HEK293 (cell line): ENCODE data around the gene SNRPB2.

Experiments
- CTCF ChIA-PET: fragments of 350-600 bp; formaldehyde crosslinking; extraction: SDS; loops from one replicate; lab custom pipeline; 2021; ENCODE audit warnings: antibody characterized with exemption; lab: Yijun Ruan, JAX
- POLR2A ChIA-PET: fragments of 300-600 bp; formaldehyde crosslinking; extraction: SDS; loops from one replicate; lab custom pipeline; 2020; ENCODE audit warnings: antibody characterized with exemption, inconsistent platforms; lab: Yijun Ruan, JAX
- H3K27ac ChIP-seq: fragments of 200-500 bp; sonication (Bioruptor generic); 2 replicates; pipeline ENCODE4 v1.5.1; 2014; ENCODE audit warnings: low read depth, low read length, control low read depth, inconsistent platforms; ENCODE audit errors: extremely low read depth
- H3K36me3 ChIP-seq, 2 experiments: fragments of 200-500 bp in 1 of 2; sonication (Bioruptor generic) in 1 of 2; 1 replicate in 1 of 2; 2 replicates in 1 of 2; pipeline ENCODE4 v1.5.1; 2014 to 2017; ENCODE audit warnings: inconsistent platforms in 2 of 2, low read length in 2 of 2; ENCODE audit not compliant: control insufficient read depth in 2 of 2, insufficient read depth in 1 of 2
- H3K4me1 ChIP-seq: fragments of 200-500 bp; sonication (Bioruptor generic); 2 replicates; pipeline ENCODE4 v1.5.1; 2014; ENCODE audit warnings: mild to moderate bottlenecking, low read length, inconsistent platforms; ENCODE audit not compliant: control insufficient read depth, insufficient read depth
- H3K4me3 ChIP-seq: 2 replicates; pipeline ENCODE4 v1.5.1; 2011; ENCODE audit warnings: low read depth, mild to moderate bottlenecking, control low read depth, low read length, moderate library complexity
- H3K9me3 ChIP-seq: fragments of 200-500 bp; sonication (Bioruptor generic); 2 replicates; pipeline ENCODE4 v1.5.1; 2014; ENCODE audit warnings: low read depth, low read length, inconsistent platforms; ENCODE audit not compliant: control insufficient read depth, insufficient read depth
- BCL11A ChIP-seq: fragments of 450-650 bp; formaldehyde crosslinking; IDR thresholded peaks from 2 replicates; pipeline ENCODE4 v1.5.1; 2016; ENCODE audit warnings: low read depth, missing biosample characterization, missing genetic modification characterization
- FEZF1 ChIP-seq: fragments of 450-650 bp; formaldehyde crosslinking; IDR thresholded peaks from 2 replicates; pipeline ENCODE4 v1.5.1; 2016; ENCODE audit warnings: missing biosample characterization, missing genetic modification characterization
- GLIS2 ChIP-seq: fragments of 450-650 bp; formaldehyde crosslinking; IDR thresholded peaks from 2 replicates; pipeline ENCODE4 v1.5.1; 2016; ENCODE audit warnings: missing biosample characterization, missing genetic modification characterization
- KLF9 ChIP-seq: fragments of 450-650 bp; formaldehyde crosslinking; IDR thresholded peaks from 2 replicates; pipeline ENCODE4 v1.5.1; 2016; ENCODE audit warnings: missing biosample characterization, missing genetic modification characterization, low read depth
- ZBTB48 ChIP-seq: fragments of 450-650 bp; formaldehyde crosslinking; IDR thresholded peaks from 2 replicates; pipeline ENCODE4 v1.5.1; 2016; ENCODE audit warnings: missing biosample characterization, missing genetic modification characterization
- ZBTB8A ChIP-seq: fragments of 450-650 bp; formaldehyde crosslinking; IDR thresholded peaks from 2 replicates; pipeline ENCODE4 v1.5.1; 2016; ENCODE audit warnings: missing biosample characterization, missing genetic modification characterization
- ZFHX2 ChIP-seq: fragments of 450-650 bp; formaldehyde crosslinking; conservative IDR thresholded peaks from 2 replicates; pipeline ENCODE4 v1.5.1; 2016; ENCODE audit warnings: missing biosample characterization, missing genetic modification characterization
- ZFP41 ChIP-seq: fragments of 450-650 bp; formaldehyde crosslinking; IDR thresholded peaks from 2 replicates; pipeline ENCODE4 v1.5.1; 2016; ENCODE audit warnings: missing biosample characterization, missing genetic modification characterization, borderline replicate concordance
- ZNF146 ChIP-seq: fragments of 450-650 bp; formaldehyde crosslinking; IDR thresholded peaks from 2 replicates; pipeline ENCODE4 v1.5.1; 2016; ENCODE audit warnings: missing biosample characterization, missing genetic modification characterization
- ZNF169 ChIP-seq: fragments of 450-650 bp; formaldehyde crosslinking; IDR thresholded peaks from 2 replicates; pipeline ENCODE4 v1.5.1; 2016; ENCODE audit warnings: missing biosample characterization, missing genetic modification characterization
- ZNF211 ChIP-seq: fragments of 450-650 bp; formaldehyde crosslinking; IDR thresholded peaks from 2 replicates; pipeline ENCODE4 v1.5.1; 2016; ENCODE audit warnings: low read depth, missing biosample characterization, missing genetic modification characterization
- ZNF223 ChIP-seq: fragments of 450-650 bp; formaldehyde crosslinking; IDR thresholded peaks from 2 replicates; pipeline ENCODE4 v1.5.1; 2016; ENCODE audit warnings: missing biosample characterization, missing genetic modification characterization
- ZNF311 ChIP-seq: fragments of 450-650 bp; formaldehyde crosslinking; IDR thresholded peaks from 2 replicates; pipeline ENCODE4 v1.5.1; 2017; ENCODE audit warnings: missing biosample characterization, missing genetic modification characterization, borderline replicate concordance
- ZNF514 ChIP-seq: fragments of 450-650 bp; formaldehyde crosslinking; IDR thresholded peaks from 2 replicates; pipeline ENCODE4 v1.5.1; 2016; ENCODE audit warnings: missing biosample characterization, missing genetic modification characterization
- ZNF529 ChIP-seq: fragments of 450-650 bp; formaldehyde crosslinking; IDR thresholded peaks from 2 replicates; pipeline ENCODE4 v1.5.1; 2017; ENCODE audit warnings: missing genetic modification characterization, missing biosample characterization; ENCODE audit not compliant: insufficient replicate concordance
- ZNF544 ChIP-seq: fragments of 450-650 bp; formaldehyde crosslinking; IDR thresholded peaks from 2 replicates; pipeline ENCODE4 v1.5.0; 2017; ENCODE audit warnings: missing biosample characterization, missing genetic modification characterization
- ZNF560 ChIP-seq: fragments of 450-650 bp; formaldehyde crosslinking; IDR thresholded peaks from 2 replicates; pipeline ENCODE4 v1.5.1; 2017; ENCODE audit warnings: missing biosample characterization, missing genetic modification characterization, borderline replicate concordance
- ZNF596 ChIP-seq: fragments of 450-650 bp; IDR thresholded peaks from 2 replicates; pipeline ENCODE4 v1.5.0; 2018; ENCODE audit warnings: missing biosample characterization, mild to moderate bottlenecking, missing genetic modification characterization, moderate library complexity
- ZNF626 ChIP-seq: fragments of 450-650 bp; sonication (Bioruptor Pico); formaldehyde crosslinking; IDR thresholded peaks from 2 replicates; pipeline ENCODE4 v1.5.1; 2018; ENCODE audit warnings: missing biosample characterization, missing genetic modification characterization, inconsistent platforms
- ZNF701 ChIP-seq: fragments of 450-650 bp; formaldehyde crosslinking; IDR thresholded peaks from 2 replicates; pipeline ENCODE4 v1.5.1; 2016; ENCODE audit warnings: missing biosample characterization, missing genetic modification characterization
- ZNF837 ChIP-seq: fragments of 450-650 bp; formaldehyde crosslinking; IDR thresholded peaks from 2 replicates; pipeline ENCODE4 v1.5.1; 2016; ENCODE audit warnings: missing biosample characterization, missing genetic modification characterization
- TF ChIP-seq, protein P1 (sequence below): fragments of 450-650 bp; formaldehyde crosslinking; IDR thresholded peaks from 2 replicates; pipeline ENCODE4; 2016; ENCODE audit warnings: missing biosample characterization, missing genetic modification characterization
- TF ChIP-seq, protein P2 (sequence below): fragments of 450-650 bp; formaldehyde crosslinking; IDR thresholded peaks from 2 replicates; pipeline ENCODE4 v1.5.1; 2016; ENCODE audit warnings: missing biosample characterization, missing genetic modification characterization, borderline replicate concordance
- TF ChIP-seq, protein P3 (sequence below): fragments of 450-650 bp; formaldehyde crosslinking; IDR thresholded peaks from 2 replicates; pipeline ENCODE4 v1.5.1; 2016; ENCODE audit warnings: missing biosample characterization, missing genetic modification characterization
- TF ChIP-seq, protein P4 (sequence below): fragments of 450-650 bp; formaldehyde crosslinking; IDR thresholded peaks from 2 replicates; pipeline ENCODE4 v1.5.1; 2016; ENCODE audit warnings: missing biosample characterization, missing genetic modification characterization
- TF ChIP-seq, protein P5 (sequence below): fragments of 450-650 bp; formaldehyde crosslinking; IDR thresholded peaks from 2 replicates; pipeline ENCODE4 v1.5.1; 2017; ENCODE audit warnings: missing biosample characterization, missing genetic modification characterization

The SNRPB2 gene

DNA sequence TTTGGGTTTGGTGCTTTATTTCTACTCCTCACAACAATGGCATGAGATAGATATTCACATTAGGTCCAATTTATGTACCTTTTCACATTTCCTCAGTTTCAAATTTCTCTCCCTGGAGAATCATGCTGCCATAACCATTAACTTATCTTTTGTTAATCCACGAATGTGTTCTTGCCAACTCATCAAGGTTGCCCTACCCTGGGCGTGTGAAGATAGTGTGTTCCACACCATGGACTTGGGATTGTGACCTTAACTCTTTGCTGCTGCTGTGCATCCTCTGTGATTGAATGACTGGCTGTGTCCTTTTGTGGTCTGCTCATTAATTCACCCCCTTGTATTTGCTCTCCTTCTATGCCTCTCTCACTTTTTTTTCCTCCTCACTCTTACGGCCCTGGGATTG, 34.2 kb upstream of the SNRPB2 start:
- Histone ChIP-seq H3K36me3 (no peaks in the 10 kb centered on the region), H3K4me3 (no peak overlapping the region), H3K27ac (no peak overlapping the region), H3K4me1 (no peaks in the 10 kb centered on the region), H3K9me3 (no peaks in the 10 kb centered on the region)
- CTCF ChIA-PET: no interaction called here
- TF ChIP-seq ZNF529 (tag by site-specific recombination): no peak
- no peak for TF ChIP-seq ZNF701 (tag by site-specific recombination)
- no peak for TF ChIP-seq BCL11A (tag by site-specific recombination)
- TF ChIP-seq ZNF837 (tag by site-specific recombination): no peak
- no peak for TF ChIP-seq GLIS2
- TF ChIP-seq ZBTB8A (tag by site-specific recombination): no peak
- TF ChIP-seq, protein P1, sequence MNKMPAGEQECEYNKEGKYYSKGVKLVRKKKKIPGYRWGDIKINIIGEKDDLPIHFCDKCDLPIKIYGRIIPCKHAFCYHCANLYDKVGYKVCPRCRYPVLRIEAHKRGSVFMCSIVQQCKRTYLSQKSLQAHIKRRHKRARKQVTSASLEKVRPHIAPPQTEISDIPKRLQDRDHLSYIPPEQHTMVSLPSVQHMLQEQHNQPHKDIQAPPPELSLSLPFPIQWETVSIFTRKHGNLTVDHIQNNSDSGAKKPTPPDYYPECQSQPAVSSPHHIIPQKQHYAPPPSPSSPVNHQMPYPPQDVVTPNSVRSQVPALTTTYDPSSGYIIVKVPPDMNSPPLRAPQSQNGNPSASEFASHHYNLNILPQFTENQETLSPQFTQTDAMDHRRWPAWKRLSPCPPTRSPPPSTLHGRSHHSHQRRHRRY (tag by site-specific recombination): no peak
- TF ChIP-seq ZFHX2 (tag by site-specific recombination): no peak
- TF ChIP-seq ZNF223 (tag by site-specific recombination): no peak
- no peak for TF ChIP-seq FEZF1 (tag by site-specific recombination)
- TF ChIP-seq ZNF169: no peak
- no peak for TF ChIP-seq ZNF596
- no peak for TF ChIP-seq ZNF514 (tag by site-specific recombination)
- TF ChIP-seq, protein P2, sequence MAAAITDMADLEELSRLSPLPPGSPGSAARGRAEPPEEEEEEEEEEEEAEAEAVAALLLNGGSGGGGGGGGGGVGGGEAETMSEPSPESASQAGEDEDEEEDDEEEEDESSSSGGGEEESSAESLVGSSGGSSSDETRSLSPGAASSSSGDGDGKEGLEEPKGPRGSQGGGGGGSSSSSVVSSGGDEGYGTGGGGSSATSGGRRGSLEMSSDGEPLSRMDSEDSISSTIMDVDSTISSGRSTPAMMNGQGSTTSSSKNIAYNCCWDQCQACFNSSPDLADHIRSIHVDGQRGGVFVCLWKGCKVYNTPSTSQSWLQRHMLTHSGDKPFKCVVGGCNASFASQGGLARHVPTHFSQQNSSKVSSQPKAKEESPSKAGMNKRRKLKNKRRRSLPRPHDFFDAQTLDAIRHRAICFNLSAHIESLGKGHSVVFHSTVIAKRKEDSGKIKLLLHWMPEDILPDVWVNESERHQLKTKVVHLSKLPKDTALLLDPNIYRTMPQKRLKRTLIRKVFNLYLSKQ (tag by site-specific recombination): no peak
- POLR2A ChIA-PET: no interaction called here

DNA sequence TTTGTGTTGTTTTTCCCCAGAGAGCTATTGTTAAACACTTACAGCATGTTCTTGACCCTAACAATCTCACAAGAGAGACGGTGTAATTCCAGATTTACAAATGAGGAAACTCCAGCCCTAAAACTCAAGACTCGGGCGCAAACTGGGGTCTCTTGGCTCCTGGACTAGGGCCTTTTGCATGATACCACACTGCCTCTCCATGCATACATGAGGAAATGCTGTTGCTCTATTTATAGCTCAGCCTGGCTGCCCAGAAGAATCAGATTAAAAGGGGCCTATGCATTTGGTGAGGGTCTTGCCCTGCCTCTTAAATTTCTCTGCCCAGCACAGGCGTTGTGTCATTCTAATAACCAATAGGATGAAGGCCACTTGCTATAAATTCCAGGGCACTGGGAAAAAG, 30.5 kb upstream of the SNRPB2 start:
- ChIA-PET CTCF (interaction anchor here (0.7 to 1.0 kb wide), 2 partner anchors 12 to 1376 kb away, joined by 3 read pairs; no protein-coding TSS in a partner anchor), POLR2A (no interaction called here)
- H3K36me3 ChIP-seq: no peaks in the 10 kb centered on the region
- no peak overlapping the region for H3K27ac ChIP-seq
- H3K4me3 ChIP-seq: no peak overlapping the region
- no peaks in the 10 kb centered on the region for H3K9me3 ChIP-seq
- no peaks in the 10 kb centered on the region for H3K4me1 ChIP-seq
- TF ChIP-seq GLIS2 (no peak), KLF9 (tag by site-specific recombination) (no peak), ZNF544 (tag by site-specific recombination) (no peak), ZBTB48 (tag by site-specific recombination) (no peak), ZNF596 (no peak), ZNF146 (tag by site-specific recombination) (no peak), ZNF211 (no peak), ZFP41 (tag by site-specific recombination) (no peak), ZNF626 (tag by site-specific recombination) (no peak), ZNF560 (tag by site-specific recombination) (no peak), FEZF1 (tag by site-specific recombination) (no peak), ZNF311 (tag by site-specific recombination) (no peak)
- TF ChIP-seq, protein P1 (tag by site-specific recombination): no peak
- TF ChIP-seq, protein P3, sequence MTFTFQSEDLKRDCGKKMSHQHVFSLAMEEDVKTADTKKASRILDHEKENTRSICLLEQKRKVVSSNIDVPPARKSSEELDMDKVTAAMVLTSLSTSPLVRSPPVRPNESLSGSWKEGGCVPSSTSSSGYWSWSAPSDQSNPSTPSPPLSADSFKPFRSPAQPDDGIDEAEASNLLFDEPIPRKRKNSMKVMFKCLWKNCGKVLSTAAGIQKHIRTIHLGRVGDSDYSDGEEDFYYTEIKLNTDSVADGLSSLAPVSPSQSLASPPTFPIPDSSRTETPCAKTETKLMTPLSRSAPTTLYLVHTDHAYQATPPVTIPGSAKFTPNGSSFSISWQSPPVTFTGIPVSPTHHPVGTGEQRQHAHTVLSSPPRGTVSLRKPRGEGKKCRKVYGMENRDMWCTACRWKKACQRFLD (tag by site-specific recombination): no peak
- TF ChIP-seq, protein P4, sequence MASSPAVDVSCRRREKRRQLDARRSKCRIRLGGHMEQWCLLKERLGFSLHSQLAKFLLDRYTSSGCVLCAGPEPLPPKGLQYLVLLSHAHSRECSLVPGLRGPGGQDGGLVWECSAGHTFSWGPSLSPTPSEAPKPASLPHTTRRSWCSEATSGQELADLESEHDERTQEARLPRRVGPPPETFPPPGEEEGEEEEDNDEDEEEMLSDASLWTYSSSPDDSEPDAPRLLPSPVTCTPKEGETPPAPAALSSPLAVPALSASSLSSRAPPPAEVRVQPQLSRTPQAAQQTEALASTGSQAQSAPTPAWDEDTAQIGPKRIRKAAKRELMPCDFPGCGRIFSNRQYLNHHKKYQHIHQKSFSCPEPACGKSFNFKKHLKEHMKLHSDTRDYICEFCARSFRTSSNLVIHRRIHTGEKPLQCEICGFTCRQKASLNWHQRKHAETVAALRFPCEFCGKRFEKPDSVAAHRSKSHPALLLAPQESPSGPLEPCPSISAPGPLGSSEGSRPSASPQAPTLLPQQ (tag by site-specific recombination): no peak
- TF ChIP-seq, protein P5, sequence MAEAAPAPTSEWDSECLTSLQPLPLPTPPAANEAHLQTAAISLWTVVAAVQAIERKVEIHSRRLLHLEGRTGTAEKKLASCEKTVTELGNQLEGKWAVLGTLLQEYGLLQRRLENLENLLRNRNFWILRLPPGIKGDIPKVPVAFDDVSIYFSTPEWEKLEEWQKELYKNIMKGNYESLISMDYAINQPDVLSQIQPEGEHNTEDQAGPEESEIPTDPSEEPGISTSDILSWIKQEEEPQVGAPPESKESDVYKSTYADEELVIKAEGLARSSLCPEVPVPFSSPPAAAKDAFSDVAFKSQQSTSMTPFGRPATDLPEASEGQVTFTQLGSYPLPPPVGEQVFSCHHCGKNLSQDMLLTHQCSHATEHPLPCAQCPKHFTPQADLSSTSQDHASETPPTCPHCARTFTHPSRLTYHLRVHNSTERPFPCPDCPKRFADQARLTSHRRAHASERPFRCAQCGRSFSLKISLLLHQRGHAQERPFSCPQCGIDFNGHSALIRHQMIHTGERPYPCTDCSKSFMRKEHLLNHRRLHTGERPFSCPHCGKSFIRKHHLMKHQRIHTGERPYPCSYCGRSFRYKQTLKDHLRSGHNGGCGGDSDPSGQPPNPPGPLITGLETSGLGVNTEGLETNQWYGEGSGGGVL: no peak
